Measurements from ENCODE around the gene ASRGL1. TPM values are rescaled to one million over a fixed set of nuclear protein-coding genes. Genes with fewer than 3 reads are reported as not detected.
"Not testable (repeated sequence)": the region's sequence is repeated elsewhere in the genome, so short reads cannot be mapped to it uniquely, and the experiment has no call there.

ASRGL1 gene
- total and polyA plus RNA-seq, 2 experiments from 2014 or later, result 9.5 to 18.6 TPM

- Histone ChIP-seq H3K9me3 (ENCODE audit: low read depth) (no peaks in the 10 kb centered on the region), H2AFZ (no peak overlapping the region), H3K9me2 (replicated peaks; ENCODE audit: insufficient read depth) (no peaks in the 10 kb centered on the region), H3K27ac (no peak overlapping the region), H3K4me1 (ENCODE audit: insufficient read depth) (no peaks in the 10 kb centered on the region), H3K4me2 (no peak overlapping the region), H4K20me1 (ENCODE audit: insufficient read depth, poor library complexity, severe bottlenecking) (no peaks in the 10 kb centered on the region), H3K36me3 (replicated peaks; ENCODE audit: insufficient read depth, low read depth) (no peaks in the 10 kb centered on the region), H3K27me3 (no peaks in the 10 kb centered on the region), H3K79me2 (no peaks in the 10 kb centered on the region), H3K4me3 (no peak overlapping the region)
- TF ChIP-seq EZH2phosphoT487 (IDR thresholded peaks at IDR 0.05; ENCODE audit: low read depth, severe bottlenecking, unreplicated experiment), result no peak
- WGBS (ENCODE audit: low lambda C conversion rate, missing lambda C conversion rate), result 95% methylated on average over 6 of the region's 6 CpGs
- DNase-seq (ENCODE audit: low spot score), result no peak
Observed at GRCh38 chr11:62372871-62373270, 35.6 kb downstream of the ASRGL1 start.

- Histone ChIP-seq H3K9me3 (ENCODE audit: low read depth) (no peaks in the 10 kb centered on the region), H3K79me2 (no peaks in the 10 kb centered on the region), H3K36me3 (replicated peaks; ENCODE audit: insufficient read depth, low read depth) (no peaks in the 10 kb centered on the region), H3K9me2 (replicated peaks; ENCODE audit: insufficient read depth) (no peaks in the 10 kb centered on the region), H3K4me3 (no peak overlapping the region), H3K4me1 (ENCODE audit: insufficient read depth) (no peaks in the 10 kb centered on the region), H4K20me1 (ENCODE audit: insufficient read depth, poor library complexity, severe bottlenecking) (no peaks in the 10 kb centered on the region), H2AFZ (no peak overlapping the region), H3K27ac (no peak overlapping the region), H3K4me2 (no peak overlapping the region), H3K27me3 (no peaks in the 10 kb centered on the region)
- DNase-seq (ENCODE audit: low spot score), result no peak
- WGBS (ENCODE audit: low lambda C conversion rate, missing lambda C conversion rate), result 95% methylated on average over 18 of the region's 18 CpGs
- TF ChIP-seq EZH2phosphoT487 (IDR thresholded peaks at IDR 0.05; ENCODE audit: low read depth, severe bottlenecking, unreplicated experiment) (no peak), EZH2 (IDR thresholded peaks at IDR 0.05; ENCODE audit: borderline replicate concordance) (no peak), CTCF (IDR thresholded peaks at IDR 0.05; ENCODE audit: poor library complexity) (no peak)
Observed at GRCh38 chr11:62373464-62374119, 36.3 kb downstream of the ASRGL1 start.

- Histone ChIP-seq H4K20me1 (ENCODE audit: insufficient read depth, poor library complexity, severe bottlenecking) (no peaks in the 10 kb centered on the region), H3K9me2 (replicated peaks; ENCODE audit: insufficient read depth) (no peaks in the 10 kb centered on the region), H3K79me2 (no peaks in the 10 kb centered on the region), H3K9me3 (ENCODE audit: low read depth) (no peaks in the 10 kb centered on the region), H2AFZ (no peak overlapping the region), H3K4me3 (no peak overlapping the region), H3K27me3 (no peaks in the 10 kb centered on the region), H3K36me3 (replicated peaks; ENCODE audit: insufficient read depth, low read depth) (no peaks in the 10 kb centered on the region), H3K4me1 (ENCODE audit: insufficient read depth) (no peaks in the 10 kb centered on the region), H3K27ac (no peak overlapping the region), H3K4me2 (no peak overlapping the region)
- 89% methylated on average over 9 of the region's 9 CpGs for WGBS (ENCODE audit: low lambda C conversion rate, missing lambda C conversion rate)
- no peak for DNase-seq (ENCODE audit: low spot score)
- TF ChIP-seq EZH2 (IDR thresholded peaks at IDR 0.05; ENCODE audit: borderline replicate concordance), result no peak
- TF ChIP-seq EZH2phosphoT487 (IDR thresholded peaks at IDR 0.05; ENCODE audit: low read depth, severe bottlenecking, unreplicated experiment), result no peak
- no peak for TF ChIP-seq CTCF (IDR thresholded peaks at IDR 0.05; ENCODE audit: poor library complexity)
Observed at GRCh38 chr11:62374801-62375200, 37.6 kb downstream of the ASRGL1 start.

GRCh38 chr11:62378459-62379063, 41.3 kb downstream of the ASRGL1 start:
- H4K20me1 ChIP-seq (ENCODE audit: insufficient read depth, poor library complexity, severe bottlenecking); H3K27me3 ChIP-seq; H3K79me2 ChIP-seq; H3K4me2 ChIP-seq; H3K27ac ChIP-seq; H3K4me3 ChIP-seq; H3K9me3 ChIP-seq (ENCODE audit: low read depth); H2AFZ ChIP-seq; H3K36me3 ChIP-seq (replicated peaks; ENCODE audit: insufficient read depth, low read depth); H3K9me2 ChIP-seq (replicated peaks; ENCODE audit: insufficient read depth): not testable (repeated sequence)
- peak; percentile 72 for DNase-seq (ENCODE audit: low spot score)
- TF ChIP-seq CTCF (IDR thresholded peaks at IDR 0.05; ENCODE audit: poor library complexity), result peak; percentile 48
- WGBS (ENCODE audit: low lambda C conversion rate, missing lambda C conversion rate), result 5% methylated on average over 9 of the region's 9 CpGs
- H3K4me1 ChIP-seq (ENCODE audit: insufficient read depth), result peaks cover 15% of the 10 kb centered on the region

- DNase-seq (ENCODE audit: low spot score), result not testable (repeated sequence)
- 26% methylated on average over 2 of the region's 2 CpGs for WGBS (ENCODE audit: low lambda C conversion rate, missing lambda C conversion rate)
Observed at GRCh38 chr11:62379586-62379985, 42.3 kb downstream of the ASRGL1 start.

More at GRCh38 chr11:62379586-62379985, 42.3 kb downstream of the ASRGL1 start:
- not testable (repeated sequence) for H3K27me3 ChIP-seq; H3K9me3 ChIP-seq (ENCODE audit: low read depth); H2AFZ ChIP-seq; H3K36me3 ChIP-seq (replicated peaks; ENCODE audit: insufficient read depth, low read depth); H4K20me1 ChIP-seq (ENCODE audit: insufficient read depth, poor library complexity, severe bottlenecking); H3K4me2 ChIP-seq; H3K4me3 ChIP-seq; H3K27ac ChIP-seq; H3K79me2 ChIP-seq; H3K9me2 ChIP-seq (replicated peaks; ENCODE audit: insufficient read depth)
- H3K4me1 ChIP-seq (ENCODE audit: insufficient read depth), result peaks cover 15% of the 10 kb centered on the region
